ENCODE results near the gene DEGS2. TPM values are rescaled to one million over a fixed set of nuclear protein-coding genes. Genes with fewer than 3 reads are reported as not detected.

Gene DEGS2
- total and polyA plus RNA-seq, 2 experiments from 2014 or later: 0.63 to 2.2 TPM

DNA sequence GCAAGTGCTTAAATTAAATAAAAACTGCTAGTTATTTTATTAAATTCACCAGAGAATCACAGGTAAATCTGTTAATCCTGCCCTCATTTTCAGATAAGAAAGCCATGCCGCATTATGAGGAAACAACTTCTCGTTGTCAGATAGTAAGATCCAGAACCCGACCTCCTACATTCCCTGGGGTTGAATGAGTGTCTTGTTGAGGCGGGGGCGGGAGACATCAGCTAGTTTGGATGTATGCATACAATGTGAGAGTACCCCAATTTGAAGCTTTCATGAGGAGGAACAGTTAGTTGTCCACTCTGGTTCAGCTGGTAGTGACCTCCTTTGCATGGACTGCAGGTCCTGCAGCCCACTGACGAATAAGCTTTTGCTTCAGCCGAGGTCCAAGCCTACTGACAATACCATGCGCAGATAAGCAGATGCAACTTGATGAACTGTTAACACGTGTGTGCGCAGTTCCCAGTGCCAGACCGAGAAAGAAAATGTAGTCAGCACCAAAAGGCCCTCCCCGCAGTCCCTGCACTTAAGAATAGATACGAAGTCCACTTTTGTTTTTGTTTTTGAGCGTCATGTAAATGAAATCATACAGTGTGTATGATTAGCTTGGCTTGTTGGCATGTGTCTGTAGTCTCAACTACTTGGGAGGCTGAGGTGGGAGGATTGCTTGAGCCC is 59.3 kb downstream of the DEGS2 start:
- ATAC-seq (no peak), DNase-seq (ENCODE audit: low spot score) (no peak)
- Mint-ChIP-seq H3K4me1 (peaks cover 11% of the 10 kb centered on the region; the same call in 2 of the 3 replicates), H3K27ac (no peak overlapping the region), H3K4me3 (no peak overlapping the region), H3K9me3 (no peaks in the 10 kb centered on the region), H3K36me3 (ENCODE audit: low read depth) (no peaks in the 10 kb centered on the region), H3K27me3 (ENCODE audit: insufficient read depth, low read depth, poor library complexity) (peaks cover 6% of the 10 kb centered on the region)
- Histone ChIP-seq H3K27ac (ENCODE audit: low read depth) (no peak overlapping the region), H3K9me2 (ENCODE audit: insufficient read depth) (no peaks in the 10 kb centered on the region), H4K20me1 (replicated peaks; ENCODE audit: insufficient read depth) (0 out of 2 replicates have a peak, but pooled peaks cover 6% of the 10 kb centered on the region), H3K4me3 (no peak overlapping the region), H3F3A (replicated peaks; ENCODE audit: low read depth) (no peaks in the 10 kb centered on the region), H3K27me3 (ENCODE audit: insufficient read depth) (no peaks in the 10 kb centered on the region), H3K4me2 (no peak overlapping the region), H3K36me3 (ENCODE audit: insufficient read depth) (no peaks in the 10 kb centered on the region), H3K4me1 (ENCODE audit: insufficient read depth) (no peaks in the 10 kb centered on the region), H3K79me2 (replicated peaks; ENCODE audit: insufficient read depth) (no peaks in the 10 kb centered on the region), H2AFZ (no peak overlapping the region)
- TF ChIP-seq, protein P1, sequence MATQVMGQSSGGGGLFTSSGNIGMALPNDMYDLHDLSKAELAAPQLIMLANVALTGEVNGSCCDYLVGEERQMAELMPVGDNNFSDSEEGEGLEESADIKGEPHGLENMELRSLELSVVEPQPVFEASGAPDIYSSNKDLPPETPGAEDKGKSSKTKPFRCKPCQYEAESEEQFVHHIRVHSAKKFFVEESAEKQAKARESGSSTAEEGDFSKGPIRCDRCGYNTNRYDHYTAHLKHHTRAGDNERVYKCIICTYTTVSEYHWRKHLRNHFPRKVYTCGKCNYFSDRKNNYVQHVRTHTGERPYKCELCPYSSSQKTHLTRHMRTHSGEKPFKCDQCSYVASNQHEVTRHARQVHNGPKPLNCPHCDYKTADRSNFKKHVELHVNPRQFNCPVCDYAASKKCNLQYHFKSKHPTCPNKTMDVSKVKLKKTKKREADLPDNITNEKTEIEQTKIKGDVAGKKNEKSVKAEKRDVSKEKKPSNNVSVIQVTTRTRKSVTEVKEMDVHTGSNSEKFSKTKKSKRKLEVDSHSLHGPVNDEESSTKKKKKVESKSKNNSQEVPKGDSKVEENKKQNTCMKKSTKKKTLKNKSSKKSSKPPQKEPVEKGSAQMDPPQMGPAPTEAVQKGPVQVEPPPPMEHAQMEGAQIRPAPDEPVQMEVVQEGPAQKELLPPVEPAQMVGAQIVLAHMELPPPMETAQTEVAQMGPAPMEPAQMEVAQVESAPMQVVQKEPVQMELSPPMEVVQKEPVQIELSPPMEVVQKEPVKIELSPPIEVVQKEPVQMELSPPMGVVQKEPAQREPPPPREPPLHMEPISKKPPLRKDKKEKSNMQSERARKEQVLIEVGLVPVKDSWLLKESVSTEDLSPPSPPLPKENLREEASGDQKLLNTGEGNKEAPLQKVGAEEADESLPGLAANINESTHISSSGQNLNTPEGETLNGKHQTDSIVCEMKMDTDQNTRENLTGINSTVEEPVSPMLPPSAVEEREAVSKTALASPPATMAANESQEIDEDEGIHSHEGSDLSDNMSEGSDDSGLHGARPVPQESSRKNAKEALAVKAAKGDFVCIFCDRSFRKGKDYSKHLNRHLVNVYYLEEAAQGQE (IDR thresholded peaks at IDR 0.05; ENCODE audit: unreplicated experiment): no peak
- TF ChIP-seq, protein P2, sequence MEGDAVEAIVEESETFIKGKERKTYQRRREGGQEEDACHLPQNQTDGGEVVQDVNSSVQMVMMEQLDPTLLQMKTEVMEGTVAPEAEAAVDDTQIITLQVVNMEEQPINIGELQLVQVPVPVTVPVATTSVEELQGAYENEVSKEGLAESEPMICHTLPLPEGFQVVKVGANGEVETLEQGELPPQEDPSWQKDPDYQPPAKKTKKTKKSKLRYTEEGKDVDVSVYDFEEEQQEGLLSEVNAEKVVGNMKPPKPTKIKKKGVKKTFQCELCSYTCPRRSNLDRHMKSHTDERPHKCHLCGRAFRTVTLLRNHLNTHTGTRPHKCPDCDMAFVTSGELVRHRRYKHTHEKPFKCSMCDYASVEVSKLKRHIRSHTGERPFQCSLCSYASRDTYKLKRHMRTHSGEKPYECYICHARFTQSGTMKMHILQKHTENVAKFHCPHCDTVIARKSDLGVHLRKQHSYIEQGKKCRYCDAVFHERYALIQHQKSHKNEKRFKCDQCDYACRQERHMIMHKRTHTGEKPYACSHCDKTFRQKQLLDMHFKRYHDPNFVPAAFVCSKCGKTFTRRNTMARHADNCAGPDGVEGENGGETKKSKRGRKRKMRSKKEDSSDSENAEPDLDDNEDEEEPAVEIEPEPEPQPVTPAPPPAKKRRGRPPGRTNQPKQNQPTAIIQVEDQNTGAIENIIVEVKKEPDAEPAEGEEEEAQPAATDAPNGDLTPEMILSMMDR (conservative IDR thresholded peaks at IDR 0.05; ENCODE audit: low read depth in 2 of 2): no peak
- no peak for TF ChIP-seq POLR2AphosphoS5 (IDR thresholded peaks at IDR 0.05; ENCODE audit: low read depth)
- TF ChIP-seq ZNF114 (CRISPR knock-in tag; IDR thresholded peaks at IDR 0.05): no peak
- TF ChIP-seq, protein P3, sequence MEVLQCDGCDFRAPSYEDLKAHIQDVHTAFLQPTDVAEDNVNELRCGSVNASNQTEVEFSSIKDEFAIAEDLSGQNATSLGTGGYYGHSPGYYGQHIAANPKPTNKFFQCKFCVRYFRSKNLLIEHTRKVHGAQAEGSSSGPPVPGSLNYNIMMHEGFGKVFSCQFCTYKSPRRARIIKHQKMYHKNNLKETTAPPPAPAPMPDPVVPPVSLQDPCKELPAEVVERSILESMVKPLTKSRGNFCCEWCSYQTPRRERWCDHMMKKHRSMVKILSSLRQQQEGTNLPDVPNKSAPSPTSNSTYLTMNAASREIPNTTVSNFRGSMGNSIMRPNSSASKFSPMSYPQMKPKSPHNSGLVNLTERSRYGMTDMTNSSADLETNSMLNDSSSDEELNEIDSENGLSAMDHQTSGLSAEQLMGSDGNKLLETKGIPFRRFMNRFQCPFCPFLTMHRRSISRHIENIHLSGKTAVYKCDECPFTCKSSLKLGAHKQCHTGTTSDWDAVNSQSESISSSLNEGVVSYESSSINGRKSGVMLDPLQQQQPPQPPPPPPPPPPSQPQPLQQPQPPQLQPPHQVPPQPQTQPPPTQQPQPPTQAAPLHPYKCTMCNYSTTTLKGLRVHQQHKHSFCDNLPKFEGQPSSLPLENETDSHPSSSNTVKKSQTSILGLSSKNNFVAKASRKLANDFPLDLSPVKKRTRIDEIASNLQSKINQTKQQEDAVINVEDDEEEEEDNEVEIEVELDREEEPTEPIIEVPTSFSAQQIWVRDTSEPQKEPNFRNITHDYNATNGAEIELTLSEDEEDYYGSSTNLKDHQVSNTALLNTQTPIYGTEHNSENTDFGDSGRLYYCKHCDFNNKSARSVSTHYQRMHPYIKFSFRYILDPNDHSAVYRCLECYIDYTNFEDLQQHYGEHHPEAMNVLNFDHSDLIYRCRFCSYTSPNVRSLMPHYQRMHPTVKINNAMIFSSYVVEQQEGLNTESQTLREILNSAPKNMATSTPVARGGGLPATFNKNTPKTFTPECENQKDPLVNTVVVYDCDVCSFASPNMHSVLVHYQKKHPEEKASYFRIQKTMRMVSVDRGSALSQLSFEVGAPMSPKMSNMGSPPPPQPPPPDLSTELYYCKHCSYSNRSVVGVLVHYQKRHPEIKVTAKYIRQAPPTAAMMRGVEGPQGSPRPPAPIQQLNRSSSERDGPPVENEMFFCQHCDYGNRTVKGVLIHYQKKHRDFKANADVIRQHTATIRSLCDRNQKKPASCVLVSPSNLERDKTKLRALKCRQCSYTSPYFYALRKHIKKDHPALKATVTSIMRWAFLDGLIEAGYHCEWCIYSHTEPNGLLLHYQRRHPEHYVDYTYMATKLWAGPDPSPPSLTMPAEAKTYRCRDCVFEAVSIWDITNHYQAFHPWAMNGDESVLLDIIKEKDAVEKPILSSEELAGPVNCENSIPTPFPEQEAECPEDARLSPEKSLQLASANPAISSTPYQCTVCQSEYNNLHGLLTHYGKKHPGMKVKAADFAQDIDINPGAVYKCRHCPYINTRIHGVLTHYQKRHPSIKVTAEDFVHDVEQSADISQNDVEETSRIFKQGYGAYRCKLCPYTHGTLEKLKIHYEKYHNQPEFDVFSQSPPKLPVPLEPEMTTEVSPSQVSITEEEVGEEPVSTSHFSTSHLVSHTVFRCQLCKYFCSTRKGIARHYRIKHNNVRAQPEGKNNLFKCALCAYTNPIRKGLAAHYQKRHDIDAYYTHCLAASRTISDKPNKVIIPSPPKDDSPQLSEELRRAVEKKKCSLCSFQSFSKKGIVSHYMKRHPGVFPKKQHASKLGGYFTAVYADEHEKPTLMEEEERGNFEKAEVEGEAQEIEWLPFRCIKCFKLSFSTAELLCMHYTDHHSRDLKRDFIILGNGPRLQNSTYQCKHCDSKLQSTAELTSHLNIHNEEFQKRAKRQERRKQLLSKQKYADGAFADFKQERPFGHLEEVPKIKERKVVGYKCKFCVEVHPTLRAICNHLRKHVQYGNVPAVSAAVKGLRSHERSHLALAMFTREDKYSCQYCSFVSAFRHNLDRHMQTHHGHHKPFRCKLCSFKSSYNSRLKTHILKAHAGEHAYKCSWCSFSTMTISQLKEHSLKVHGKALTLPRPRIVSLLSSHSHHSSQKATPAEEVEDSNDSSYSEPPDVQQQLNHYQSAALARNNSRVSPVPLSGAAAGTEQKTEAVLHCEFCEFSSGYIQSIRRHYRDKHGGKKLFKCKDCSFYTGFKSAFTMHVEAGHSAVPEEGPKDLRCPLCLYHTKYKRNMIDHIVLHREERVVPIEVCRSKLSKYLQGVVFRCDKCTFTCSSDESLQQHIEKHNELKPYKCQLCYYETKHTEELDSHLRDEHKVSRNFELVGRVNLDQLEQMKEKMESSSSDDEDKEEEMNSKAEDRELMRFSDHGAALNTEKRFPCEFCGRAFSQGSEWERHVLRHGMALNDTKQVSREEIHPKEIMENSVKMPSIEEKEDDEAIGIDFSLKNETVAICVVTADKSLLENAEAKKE (CRISPR knock-in tag; IDR thresholded peaks at IDR 0.05): no peak
- no peak for TF ChIP-seq NANOG (IDR thresholded peaks at IDR 0.05; ENCODE audit: borderline replicate concordance)
- TF ChIP-seq JUNB (IDR thresholded peaks at IDR 0.05; ENCODE audit: unreplicated experiment): no peak
- no peak for TF ChIP-seq CREB1 (CRISPR knock-in tag; IDR thresholded peaks at IDR 0.05; ENCODE audit: low read depth)
- TF ChIP-seq EZH2 (IDR thresholded peaks at IDR 0.05; ENCODE audit: low read depth, unreplicated experiment): no peak
- no peak for TF ChIP-seq EZH2phosphoT487 (IDR thresholded peaks at IDR 0.05; ENCODE audit: unreplicated experiment)
- no peak for TF ChIP-seq ZNF331 (CRISPR knock-in tag; IDR thresholded peaks at IDR 0.05; ENCODE audit: low read depth)
- TF ChIP-seq, protein P4, sequence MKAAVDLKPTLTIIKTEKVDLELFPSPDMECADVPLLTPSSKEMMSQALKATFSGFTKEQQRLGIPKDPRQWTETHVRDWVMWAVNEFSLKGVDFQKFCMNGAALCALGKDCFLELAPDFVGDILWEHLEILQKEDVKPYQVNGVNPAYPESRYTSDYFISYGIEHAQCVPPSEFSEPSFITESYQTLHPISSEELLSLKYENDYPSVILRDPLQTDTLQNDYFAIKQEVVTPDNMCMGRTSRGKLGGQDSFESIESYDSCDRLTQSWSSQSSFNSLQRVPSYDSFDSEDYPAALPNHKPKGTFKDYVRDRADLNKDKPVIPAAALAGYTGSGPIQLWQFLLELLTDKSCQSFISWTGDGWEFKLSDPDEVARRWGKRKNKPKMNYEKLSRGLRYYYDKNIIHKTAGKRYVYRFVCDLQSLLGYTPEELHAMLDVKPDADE (IDR thresholded peaks at IDR 0.05): no peak
- TF ChIP-seq STAT1 (IDR thresholded peaks at IDR 0.05; ENCODE audit: unreplicated experiment): no peak
